Progenitor cell of endocrine pancreas (in vitro differentiated cells): ENCODE measurements around the gene PCGF3. TPM values are rescaled to one million over a fixed set of nuclear protein-coding genes. Genes with fewer than 3 reads are reported as not detected.

Source experiments
- DNase-seq: peaks from one replicate; pipeline ENCODE4 v3.0.0; 2021; ENCODE audit warnings: low spot score; ENCODE audit not compliant: unreplicated experiment
- H3K27ac Mint-ChIP-seq: 2 replicates; pipeline ENCODE4 v1.8.0; 2021; ENCODE audit warnings: mild to moderate bottlenecking, moderate library complexity, mixed read lengths
- H3K27me3 Mint-ChIP-seq: 2 replicates; pipeline ENCODE4 v1.8.0; 2021; ENCODE audit warnings: mixed read lengths
- H3K36me3 Mint-ChIP-seq: 2 replicates; pipeline ENCODE4 v1.8.0; 2022; ENCODE audit warnings: mixed read lengths; ENCODE audit not compliant: insufficient read depth
- H3K4me1 Mint-ChIP-seq: 2 replicates; pipeline ENCODE4 v1.8.0; 2021; ENCODE audit warnings: low read depth, mixed read lengths
- H3K4me3 Mint-ChIP-seq: 2 replicates; pipeline ENCODE4 v1.8.0; 2021; ENCODE audit warnings: low read depth, mild to moderate bottlenecking, moderate library complexity, mixed read lengths
- H3K9me3 Mint-ChIP-seq: 2 replicates; pipeline ENCODE4 v1.8.0; 2021; ENCODE audit warnings: low read depth, mixed read lengths
- CTCF ChIP-seq: fragments of 200-600 bp; sonication (generic); IDR thresholded peaks from one replicate; pipeline ENCODE4 v1.5.0; 2021; ENCODE audit warnings: antibody characterized with exemption, mild to moderate bottlenecking; ENCODE audit not compliant: unreplicated experiment
- total RNA-seq: library from RNA; stranded (reverse); gene quantifications from 2 replicates; pipeline ENCODE4 v1.2.1, GENCODE V29; 2021

Gene PCGF3
- total RNA-seq, 1 donor from 2014 or later: 79.8 TPM

- no peak for DNase-seq
- Mint-ChIP-seq H3K27me3 (peaks cover 45% of the 10 kb centered on the region), H3K4me1 (peaks cover 2% of the 10 kb centered on the region), H3K36me3 (no peaks in the 10 kb centered on the region), H3K9me3 (no peaks in the 10 kb centered on the region), H3K27ac (no peak overlapping the region), H3K4me3 (no peak overlapping the region)
- TF ChIP-seq CTCF: no peak
Observed at GRCh38 chr4:793941-794621, 88.4 kb downstream of the PCGF3 start.

GRCh38 chr4:794900-795725, 89.5 kb downstream of the PCGF3 start:
- H3K36me3 Mint-ChIP-seq: no peaks in the 10 kb centered on the region
- H3K27me3 Mint-ChIP-seq: peaks cover 49% of the 10 kb centered on the region
- H3K27ac Mint-ChIP-seq: no peak overlapping the region
- no peaks in the 10 kb centered on the region for H3K9me3 Mint-ChIP-seq
- TF ChIP-seq CTCF: no peak
- no peak for DNase-seq
- peaks cover 3% of the 10 kb centered on the region for H3K4me1 Mint-ChIP-seq
- no peak overlapping the region for H3K4me3 Mint-ChIP-seq

- no peak overlapping the region for H3K4me3 Mint-ChIP-seq
- TF ChIP-seq CTCF: no peak
- H3K4me1 Mint-ChIP-seq: peaks cover 3% of the 10 kb centered on the region
- no peak overlapping the region for H3K27ac Mint-ChIP-seq
- no peak for DNase-seq
- H3K9me3 Mint-ChIP-seq: no peaks in the 10 kb centered on the region
- no peaks in the 10 kb centered on the region for H3K36me3 Mint-ChIP-seq
- peaks cover 46% of the 10 kb centered on the region for H3K27me3 Mint-ChIP-seq
Observed at GRCh38 chr4:795726-796119, 90.1 kb downstream of the PCGF3 start.

GRCh38 chr4:796206-796605, 90.6 kb downstream of the PCGF3 start:
- H3K27me3 Mint-ChIP-seq: peaks cover 44% of the 10 kb centered on the region
- H3K36me3 Mint-ChIP-seq: no peaks in the 10 kb centered on the region
- H3K4me1 Mint-ChIP-seq: peaks cover 3% of the 10 kb centered on the region
- DNase-seq: no peak
- no peak for TF ChIP-seq CTCF
- no peak overlapping the region for H3K27ac Mint-ChIP-seq
- H3K9me3 Mint-ChIP-seq: no peaks in the 10 kb centered on the region
- H3K4me3 Mint-ChIP-seq: no peak overlapping the region

- no peak for DNase-seq
- H3K27me3 Mint-ChIP-seq: peaks cover 46% of the 10 kb centered on the region
- H3K4me1 Mint-ChIP-seq: peaks cover 3% of the 10 kb centered on the region
- peak overlapping the region; percentile 63 for H3K27ac Mint-ChIP-seq
- H3K4me3 Mint-ChIP-seq: no peak overlapping the region
- H3K36me3 Mint-ChIP-seq: no peaks in the 10 kb centered on the region
- H3K9me3 Mint-ChIP-seq: peaks cover 5% of the 10 kb centered on the region
- no peak for TF ChIP-seq CTCF
Observed at GRCh38 chr4:797066-797465, 91.4 kb downstream of the PCGF3 start.
